Stimulated activated CD4-positive, alpha-beta T cell treated with anti-CD3 and anti-CD28 coated beads, Interleukin-1b, Interleukin-23, amount 100 ng/mL, for 4 hours (primary cell): Measurements from ENCODE around the gene SEC61G.

Experiments
- DNase-seq, 2 donors: peaks; one replicate each; pipeline ENCODE4 v3.0.0-alpha.2; 2020; ENCODE audit warnings: low read depth in 2 of 2

Gene SEC61G

DNA sequence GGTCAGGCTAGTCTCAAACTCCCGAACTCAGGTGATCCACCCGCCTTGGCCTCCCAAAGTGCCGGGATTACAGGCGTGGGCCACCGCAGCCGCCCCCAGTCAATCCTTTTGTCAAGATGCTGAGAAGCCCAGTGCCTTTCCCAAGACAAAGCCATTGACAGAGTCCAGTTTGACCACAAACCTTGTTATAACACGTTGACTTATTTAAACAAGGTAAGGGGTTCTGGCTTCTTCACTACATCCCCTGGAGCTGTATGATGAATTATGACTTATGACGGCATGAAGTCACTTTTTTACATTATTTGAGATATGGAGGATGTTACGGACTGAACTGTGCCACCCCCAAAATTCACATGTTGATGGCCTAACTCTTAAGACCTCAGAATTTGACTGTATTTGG lies 5.8 kb upstream of the SEC61G start:
- no peak for DNase-seq

DNA sequence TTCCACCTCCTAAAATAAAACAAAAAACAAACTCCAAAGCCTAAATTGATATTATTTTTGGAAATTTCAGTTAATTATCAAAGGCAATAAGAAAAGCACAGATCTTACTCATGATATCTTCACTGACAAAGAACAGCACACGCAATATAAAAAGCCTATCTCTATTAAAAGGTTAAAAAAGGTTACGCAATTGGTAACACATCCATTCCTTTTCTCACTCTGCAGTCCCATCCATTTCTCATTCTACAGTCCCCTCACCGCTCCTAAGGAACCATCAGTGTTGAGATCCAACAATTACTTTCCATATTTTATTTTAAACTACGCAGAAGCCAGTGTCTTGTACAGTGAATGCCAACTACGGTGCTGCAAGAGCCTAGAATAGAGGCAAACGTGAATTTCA lies 1.3 kb downstream of the SEC61G start:
- no peak for DNase-seq

DNA sequence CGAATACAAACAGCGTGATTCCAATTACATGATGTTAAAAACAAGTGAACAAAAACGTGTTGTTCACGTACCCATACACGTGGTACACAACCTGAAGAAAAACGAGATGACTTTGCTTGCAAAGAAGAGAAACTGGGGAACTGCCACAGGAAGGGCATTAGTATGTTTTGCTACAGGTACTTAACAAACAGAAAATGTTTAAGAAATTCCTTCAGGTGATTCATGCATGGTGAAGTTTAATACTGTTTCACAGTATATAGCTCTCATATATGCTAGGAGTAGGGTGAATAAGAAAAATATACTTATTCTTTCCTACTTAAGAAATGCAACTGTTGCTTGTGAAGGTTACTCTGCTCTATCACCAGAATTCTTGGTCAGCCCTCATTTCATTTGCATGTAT lies 9.8 kb downstream of the SEC61G start:
- DNase-seq: no peak

DNA sequence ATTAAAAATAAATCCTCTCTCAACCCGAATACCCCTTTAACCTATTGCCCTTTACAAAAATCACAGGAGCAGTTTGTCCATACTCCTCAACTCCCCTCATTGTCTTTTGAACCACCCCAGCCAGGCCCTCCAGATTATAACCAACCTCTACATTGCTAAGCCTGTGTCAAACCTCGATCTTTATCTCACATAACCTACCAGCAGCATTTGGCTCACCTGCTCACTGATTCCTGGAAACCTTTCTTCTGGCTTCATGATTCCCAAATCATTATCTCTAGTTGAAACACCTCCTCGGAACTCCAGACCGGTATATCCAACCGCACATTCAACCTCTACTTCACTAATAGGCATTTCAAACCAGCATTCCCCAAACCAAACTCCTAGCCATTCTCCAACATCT lies 11.8 kb downstream of the SEC61G start:
- DNase-seq: no peak

DNA sequence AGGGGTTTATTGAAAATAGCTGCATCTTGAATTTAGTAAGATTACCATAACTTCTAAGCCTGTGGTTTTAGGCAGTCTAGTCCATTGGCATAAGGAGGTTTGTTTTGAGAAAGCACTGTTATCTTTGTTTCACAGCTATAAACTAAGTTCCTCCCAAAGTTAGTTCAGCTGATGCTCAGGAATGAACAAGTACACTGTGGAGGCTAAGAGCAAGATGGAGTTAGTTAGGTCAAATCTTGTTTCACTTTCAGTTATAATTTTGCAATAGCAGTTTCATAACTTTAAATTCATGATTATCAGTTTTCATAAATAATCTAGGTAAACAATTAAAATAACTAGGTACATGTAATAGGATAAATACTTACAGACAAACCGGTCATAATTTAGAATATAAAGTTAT lies 15.4 kb downstream of the SEC61G start:
- DNase-seq: no peak

DNA sequence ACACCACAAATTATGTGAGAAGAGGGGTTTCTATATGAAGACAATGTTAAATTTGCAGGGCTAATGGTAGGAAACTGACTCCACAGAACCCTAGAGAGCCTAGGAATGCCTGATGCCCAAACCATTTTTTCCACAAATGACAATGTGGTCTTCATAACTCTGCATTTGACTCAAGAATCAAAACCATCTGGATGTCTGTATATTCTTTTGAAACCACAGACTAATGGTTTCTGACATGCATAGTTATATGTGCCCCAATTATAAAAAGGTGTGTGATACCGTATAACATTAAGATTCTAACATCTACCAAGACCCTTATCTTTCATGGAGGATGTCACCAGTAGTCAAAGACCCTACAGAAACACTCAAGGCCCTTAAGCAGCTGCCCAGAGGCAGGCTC lies 20.3 kb downstream of the SEC61G start:
- DNase-seq: no peak

DNA sequence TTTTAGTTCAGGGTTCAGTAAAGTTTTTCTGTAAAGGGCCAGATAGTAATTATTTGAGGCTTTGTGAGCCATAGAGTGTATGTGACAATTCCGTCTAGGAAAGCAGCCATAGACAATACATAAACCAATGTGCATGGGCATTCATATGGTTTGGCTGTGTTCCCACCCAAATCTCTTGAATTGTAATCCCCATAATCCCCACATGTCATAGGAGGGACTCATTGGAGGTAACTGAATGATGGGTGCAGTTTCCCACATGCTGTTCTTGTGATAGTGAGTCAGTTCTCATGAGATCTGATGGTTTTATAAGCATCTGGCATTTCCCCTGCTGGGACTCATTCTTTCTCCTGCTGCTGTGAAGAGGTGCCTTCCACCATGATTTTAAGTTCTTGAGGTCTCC lies 29.9 kb downstream of the SEC61G start:
- DNase-seq: no peak

DNA sequence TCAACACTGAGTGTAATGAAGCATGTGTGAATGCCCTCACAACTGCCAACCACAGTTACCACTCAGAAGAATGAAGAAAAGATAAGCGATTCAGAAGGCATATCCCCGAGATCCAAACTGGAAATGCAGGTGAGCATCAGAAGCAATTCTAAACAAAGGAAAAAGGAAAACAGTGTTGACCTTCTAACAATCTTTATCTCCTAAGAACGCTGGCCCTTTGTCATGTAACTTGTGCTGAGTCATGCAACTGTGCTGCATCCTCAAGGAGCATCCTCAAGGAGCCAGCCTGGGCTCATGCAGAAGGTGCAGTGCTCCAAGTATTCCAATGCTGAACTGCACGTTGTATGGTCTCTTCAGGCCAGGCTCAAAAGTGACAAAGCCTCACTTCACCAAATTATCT lies 30.6 kb downstream of the SEC61G start:
- DNase-seq: no peak

DNA sequence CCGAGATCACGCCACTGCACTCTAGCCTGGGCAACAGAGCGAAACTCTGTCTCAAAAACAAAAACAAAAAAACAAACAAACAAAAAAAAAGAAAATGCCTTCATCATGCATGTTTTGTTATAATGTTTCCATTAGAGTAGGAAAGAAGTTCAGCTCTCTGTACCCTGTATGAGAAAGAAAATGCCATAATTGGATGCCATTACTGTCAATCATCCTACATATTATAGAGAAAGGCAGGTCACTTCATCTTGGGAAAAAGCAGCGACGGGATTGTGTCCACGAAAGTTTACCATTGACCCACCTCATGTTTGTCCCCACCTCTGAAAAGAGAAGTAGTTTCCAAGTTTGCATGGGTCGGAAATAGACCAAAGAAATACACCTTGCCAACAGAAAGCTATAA lies 33.8 kb downstream of the SEC61G start:
- DNase-seq: no peak

DNA sequence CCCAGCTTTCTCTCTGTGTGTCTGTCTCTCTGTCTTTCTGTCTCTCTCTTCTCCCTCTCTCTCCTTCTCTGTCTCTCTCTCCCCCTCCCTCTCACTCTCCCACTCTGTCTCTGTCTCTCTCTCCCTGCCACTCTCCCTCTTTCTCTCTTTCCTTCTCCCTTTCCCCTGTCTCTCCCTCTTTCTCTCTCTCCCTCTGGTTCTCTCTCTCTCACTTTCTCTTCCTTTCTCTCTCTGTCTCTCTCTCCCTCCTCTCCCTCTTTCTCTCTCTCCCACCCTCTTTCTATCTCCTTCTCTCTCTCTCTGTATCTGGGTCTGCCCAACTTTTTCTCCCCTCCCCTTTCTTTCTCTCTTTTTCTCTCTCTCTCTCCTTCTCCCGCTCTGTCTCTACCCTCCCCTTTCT lies 36.5 kb downstream of the SEC61G start:
- no peak for DNase-seq

DNA sequence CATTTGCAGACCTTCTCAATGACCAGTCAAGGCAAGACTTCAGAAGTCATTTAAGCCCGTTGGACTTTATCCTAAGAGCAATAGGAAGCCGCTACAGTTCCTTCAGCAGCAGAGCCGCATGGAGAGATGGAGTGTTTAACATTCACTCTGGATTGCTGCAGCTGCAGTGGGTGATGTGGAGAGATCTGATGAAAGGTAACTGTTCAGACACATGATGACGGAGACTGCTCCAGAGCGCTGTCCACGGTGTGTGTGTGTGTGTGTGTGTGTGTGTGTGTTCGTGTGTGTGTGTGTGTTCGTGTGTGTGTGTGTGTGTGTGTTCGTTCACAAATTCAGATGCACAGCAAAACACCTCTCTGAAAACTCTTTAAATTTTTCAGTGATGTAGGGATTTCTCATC lies 37.0 kb downstream of the SEC61G start:
- DNase-seq: no peak

DNA sequence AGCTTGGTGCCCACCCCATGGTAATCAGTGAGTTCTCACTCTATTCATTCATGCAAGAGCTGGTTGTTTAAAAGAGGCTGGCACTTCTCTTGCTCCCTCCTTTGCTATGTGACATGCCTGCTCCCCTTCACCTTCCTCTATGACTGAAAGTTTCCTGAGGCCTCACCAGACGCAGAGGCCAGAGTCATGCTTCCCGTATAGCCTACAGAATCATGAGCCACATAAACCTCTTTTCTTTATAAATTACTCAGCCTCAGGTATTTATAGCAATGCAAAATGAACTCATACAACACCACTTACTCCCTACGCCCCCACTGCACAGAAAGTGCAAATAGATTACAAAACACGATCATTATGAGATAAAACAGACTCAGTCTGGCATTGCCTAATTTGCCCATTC lies 39.0 kb downstream of the SEC61G start:
- no peak for DNase-seq

DNA sequence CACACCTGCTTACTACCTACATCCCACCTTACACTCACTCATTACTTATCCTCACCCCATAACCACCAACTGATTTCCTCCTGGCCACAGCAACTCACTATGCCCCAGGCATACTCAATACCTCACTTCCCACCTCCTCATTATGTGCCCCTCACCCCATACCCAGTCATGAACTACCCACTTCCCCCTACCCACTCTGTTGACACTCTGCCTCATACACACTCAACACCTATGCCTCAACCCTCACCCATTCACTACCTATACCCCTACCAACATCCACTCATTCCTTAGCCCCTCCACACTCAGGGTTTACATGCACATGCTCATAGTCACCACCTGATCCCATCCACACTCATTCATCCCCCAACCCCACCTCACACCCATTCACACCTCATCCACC lies 39.6 kb downstream of the SEC61G start:
- DNase-seq: no peak

DNA sequence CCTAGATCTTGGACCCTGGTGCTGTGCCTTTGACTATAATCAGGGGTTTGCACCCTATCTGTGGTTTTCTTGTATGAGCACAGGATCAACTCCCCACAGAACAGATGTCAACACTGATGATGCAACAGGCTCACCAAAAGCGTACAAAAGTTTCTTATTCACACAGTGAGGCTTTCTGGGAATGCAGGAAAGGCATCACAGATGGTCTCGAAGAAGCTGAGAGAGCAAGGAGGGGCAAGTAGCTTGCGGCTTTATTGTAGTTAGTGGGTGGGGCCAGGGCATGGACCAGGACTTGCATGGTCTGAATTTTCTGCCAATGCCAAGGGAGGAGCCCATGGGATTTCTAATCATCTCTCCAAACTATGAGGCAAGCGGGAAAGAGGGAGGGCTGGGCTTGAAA lies 46.2 kb downstream of the SEC61G start:
- no peak for DNase-seq

DNA sequence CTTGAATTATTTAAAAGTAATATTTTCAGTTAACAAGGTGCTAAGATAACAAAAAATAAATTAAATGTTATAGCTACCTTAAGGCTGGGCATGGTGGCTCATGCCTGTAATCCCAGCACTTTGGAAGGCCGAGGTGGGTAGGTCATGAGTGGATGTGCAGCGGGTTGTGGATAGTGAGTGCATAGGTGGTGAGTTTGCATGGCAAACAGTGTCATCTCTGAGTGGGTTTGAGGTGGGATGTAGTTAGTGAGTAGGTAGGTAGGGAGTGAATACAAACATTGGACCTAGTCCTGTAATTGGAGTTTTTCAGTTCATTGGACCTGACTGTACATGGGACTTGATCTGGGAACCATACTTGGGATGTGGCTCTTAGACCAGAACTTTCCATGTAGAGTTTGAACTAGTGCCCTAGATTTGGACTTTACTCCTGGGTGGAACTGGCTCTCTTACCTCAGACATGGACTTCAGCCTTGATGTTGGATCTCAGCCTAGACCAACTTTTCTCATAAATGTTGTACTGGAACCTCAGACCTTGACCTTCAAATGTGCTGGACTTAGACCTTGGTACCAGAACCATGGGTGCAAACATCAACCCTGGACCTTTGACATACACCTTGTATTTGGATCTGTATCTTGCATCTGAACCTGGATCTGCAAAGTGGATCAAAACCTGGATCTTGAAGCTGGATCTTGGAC lies 47.0 kb downstream of the SEC61G start:
- DNase-seq: no peak

DNA sequence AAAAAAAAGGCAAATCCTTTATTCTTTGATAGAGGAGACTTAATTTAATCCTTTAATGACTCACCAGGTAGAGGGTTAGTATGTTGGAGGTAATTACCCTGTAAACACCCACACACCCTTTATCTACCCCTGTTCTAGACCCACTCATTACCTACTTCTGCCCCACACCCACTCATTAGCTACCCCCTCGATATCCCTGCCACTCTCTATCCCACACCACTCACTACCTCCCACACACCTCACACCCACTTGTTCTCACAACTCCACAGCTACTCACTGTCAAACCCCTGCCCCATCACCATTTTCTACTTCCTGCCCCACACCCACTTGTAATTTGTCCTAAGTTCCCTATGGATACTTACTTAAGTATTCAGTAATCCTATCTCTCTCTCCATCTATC lies 49.7 kb downstream of the SEC61G start:
- DNase-seq: no peak

DNA sequence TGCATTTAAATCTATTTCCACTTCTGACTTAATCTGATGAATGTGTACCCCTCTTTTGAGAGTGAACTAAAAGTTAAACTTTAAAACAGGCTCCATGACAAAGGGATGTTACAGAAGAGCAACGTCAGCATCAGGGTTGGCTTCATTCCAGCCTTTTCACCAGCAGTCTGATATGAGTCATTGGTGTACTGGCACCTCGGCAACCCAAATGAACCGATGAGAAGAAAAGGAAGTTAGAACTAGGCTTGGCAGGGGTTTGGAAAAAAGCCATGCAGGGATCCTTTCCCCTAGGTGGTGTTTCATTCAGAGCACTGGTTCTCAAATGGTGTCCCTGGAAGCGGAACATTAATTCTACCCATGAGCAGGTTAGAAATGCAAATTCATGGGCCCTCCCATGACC lies 53.6 kb downstream of the SEC61G start:
- no peak for DNase-seq

DNA sequence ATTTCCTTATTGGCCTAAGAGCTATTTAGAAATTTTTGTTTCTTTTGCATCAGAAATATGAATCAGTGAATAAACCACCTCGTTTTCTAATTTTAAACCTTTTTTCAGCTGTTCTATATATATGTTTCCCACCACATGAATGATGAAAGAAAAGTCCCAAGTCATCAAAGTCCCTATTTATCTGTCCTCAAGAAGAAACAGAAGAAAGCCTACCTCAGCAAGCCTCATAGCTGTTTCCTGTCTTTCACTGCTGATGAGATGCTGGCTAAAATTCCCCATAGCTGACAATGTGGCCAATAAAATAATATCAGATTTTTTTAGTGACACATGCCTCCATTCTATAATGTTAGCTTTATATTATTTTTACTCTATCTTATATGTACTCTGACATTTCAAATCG lies 54.2 kb downstream of the SEC61G start:
- no peak for DNase-seq
